GM10847 (cell line): ENCODE data around the gene IP6K3.

ENCODE experiments used
- POLR2A ChIP-seq: IDR thresholded peaks from 2 replicates; pipeline ENCODE4 v1.6.1; 2011; ENCODE audit not compliant: insufficient read length; ENCODE audit errors: extremely low read depth

The IP6K3 gene

DNA sequence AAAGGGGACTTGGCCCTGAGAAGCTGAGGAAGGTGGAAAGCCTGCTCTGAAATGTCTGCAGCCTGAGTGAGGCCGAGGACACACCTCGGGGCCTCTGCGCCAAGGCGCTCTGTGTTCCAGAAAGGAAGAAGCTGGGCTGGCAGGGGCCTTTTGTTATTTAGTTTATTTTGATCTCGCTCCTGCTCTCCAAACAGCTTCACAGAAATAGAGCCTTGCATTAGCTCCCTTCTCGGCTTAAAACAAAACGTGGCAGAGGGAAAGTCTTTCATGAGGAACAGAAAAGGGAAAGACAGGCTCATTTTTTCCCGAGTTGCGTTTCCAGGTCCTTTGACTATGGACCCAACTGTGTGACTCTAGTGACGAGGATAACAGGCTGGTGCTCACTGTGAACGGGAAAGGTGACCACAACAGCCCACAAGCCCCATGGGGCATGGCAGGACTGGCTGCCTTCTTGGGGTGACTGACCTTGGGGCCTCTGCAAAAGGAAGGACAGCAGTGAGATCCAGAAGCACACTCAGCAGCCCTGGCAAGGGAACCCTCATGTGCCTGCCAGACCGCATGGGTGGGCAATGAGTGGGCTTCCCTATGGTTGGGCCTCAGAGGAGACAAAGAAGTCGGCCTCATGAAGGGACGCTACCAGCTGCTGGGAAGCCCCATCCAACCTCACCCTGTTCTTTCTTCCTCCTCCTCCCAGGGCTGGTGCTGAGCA lies 23.6 kb upstream of the IP6K3 start:
- no peak for TF ChIP-seq POLR2A

DNA sequence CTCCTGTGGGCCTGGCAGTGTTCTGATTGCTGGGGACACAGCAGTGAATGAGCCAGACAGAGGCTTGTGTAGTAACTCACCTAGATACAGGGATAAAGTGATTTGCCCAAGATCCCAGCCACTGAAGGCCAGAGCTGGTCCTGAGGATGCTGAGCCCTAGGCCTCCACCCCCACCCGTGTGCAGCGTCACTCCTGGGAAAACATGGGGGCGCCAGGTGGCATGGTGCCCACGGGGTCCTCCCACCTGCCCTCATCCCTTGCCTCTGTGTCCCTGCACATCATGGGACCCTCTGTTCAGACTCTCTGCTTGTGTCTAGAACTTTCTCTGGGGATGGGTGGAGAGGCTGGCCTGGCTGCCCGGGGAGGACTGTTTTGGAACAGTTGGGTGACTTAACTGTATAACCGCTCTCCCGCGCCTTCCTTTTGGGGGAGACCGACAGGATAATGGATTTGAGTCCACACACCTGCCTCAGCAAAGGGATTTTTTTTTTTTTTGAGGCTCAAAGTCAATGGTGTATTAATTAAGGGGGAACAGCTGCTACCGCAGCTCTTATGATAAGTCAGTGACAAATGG lies 22.6 kb upstream of the IP6K3 start:
- no peak for TF ChIP-seq POLR2A

DNA sequence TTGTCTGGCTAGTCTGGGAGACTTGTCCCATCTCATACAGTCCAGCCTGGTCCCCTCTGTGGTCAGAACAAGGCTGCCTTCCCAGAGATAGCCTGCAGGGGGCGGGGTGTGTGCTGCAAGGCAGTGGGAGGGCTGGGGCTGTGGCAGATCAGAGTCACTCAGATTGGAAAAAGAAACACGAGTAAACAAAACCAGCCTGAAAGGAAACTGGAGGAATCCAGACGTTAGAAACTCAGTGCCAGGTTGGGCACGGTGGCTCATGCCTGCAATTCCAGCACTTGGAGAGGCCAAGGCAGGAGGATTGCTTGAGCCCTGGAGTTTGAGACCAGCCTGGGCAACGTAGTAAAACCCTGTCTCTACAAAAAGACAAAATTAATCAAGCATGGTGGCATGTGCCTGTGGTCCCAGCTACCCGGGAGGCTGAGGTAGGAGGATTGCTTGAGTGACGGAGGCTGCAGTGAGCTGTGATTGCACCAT lies 22.0 kb upstream of the IP6K3 start:
- TF ChIP-seq POLR2A = no peak

DNA sequence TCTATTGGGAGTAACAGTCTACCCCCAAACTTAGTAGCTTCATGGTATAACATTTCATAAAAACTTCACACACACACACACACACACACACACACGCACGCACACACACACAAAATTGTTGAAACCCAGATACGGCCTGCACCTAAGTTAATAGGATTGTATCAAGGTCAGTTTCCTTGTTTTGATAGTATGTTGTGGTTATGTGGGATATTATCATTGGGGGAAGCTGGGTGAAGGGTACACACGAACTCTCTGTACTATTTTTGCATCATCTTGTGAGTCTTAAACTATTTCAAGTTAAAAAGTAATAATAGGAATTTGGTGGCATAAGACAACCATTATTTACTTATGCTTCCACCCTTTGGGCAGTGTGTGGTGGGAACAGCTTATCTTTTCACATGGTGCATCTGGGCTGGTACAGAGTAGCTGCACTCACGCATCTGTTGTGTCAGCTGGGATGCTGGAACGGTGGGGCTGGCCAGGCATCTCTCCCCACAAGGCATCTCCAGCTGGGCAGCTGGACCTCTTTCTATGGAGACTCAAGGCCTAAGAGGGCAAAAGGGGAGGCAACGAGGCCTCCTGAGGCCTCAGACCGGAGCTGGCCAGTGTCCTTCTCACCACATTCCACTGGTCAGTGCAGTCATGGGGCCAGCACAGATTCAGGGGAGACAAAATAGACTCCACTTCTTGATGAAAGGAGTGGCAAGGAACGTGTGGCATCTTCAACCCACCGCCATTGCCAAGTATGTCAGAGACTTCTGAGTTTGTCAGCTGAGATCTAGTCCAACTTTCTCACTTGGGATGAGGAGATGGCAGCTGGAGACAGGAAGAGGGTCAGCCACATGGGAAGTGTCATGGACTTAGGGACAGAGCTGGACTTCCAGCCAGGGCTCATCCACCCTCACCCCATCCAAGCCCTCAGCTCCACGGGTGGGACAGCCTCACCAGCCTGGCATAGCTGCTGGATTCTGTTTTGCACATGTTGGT lies 20.5 kb upstream of the IP6K3 start:
- TF ChIP-seq POLR2A = no peak

DNA sequence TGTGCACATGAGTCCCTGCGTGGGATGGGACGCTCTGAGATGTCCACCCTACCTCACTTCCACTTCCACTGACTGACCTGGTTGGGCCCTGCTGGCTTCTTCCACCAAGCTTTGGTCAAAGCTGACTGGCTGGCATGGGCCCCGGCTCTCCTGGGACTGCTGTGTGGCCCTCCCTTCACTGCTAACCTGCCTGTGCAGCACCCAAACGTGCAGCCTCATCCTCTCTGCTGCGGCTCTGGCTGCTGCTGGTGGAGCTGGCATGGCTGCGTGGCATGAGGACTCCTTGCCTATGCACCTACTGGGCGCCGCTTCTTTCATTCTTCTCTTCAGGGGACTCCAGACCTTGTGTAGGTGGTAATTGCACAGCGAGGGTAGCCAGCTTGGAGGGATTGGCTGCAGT lies 18.7 kb upstream of the IP6K3 start:
- TF ChIP-seq POLR2A = no peak

DNA sequence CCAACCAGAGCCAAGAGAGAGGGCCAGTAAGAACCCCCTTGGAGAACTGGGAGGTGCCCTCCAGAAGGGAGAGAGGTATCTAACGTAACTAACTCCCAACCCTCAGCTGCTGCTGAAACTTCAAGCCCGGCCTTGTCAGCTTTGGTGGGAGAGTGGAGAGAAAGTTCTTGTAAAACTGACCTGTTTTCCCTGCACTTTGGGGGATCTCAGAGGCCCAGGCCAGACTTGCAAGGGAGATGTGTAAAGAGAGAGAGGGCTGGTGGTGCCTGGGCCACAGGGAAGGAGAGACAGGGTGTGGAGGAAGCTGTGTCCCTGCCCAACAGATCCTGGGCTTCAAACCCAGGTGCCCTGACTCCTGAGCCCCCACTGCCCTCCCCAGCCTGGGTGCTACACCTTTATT lies 17.3 kb upstream of the IP6K3 start:
- TF ChIP-seq POLR2A = no peak

DNA sequence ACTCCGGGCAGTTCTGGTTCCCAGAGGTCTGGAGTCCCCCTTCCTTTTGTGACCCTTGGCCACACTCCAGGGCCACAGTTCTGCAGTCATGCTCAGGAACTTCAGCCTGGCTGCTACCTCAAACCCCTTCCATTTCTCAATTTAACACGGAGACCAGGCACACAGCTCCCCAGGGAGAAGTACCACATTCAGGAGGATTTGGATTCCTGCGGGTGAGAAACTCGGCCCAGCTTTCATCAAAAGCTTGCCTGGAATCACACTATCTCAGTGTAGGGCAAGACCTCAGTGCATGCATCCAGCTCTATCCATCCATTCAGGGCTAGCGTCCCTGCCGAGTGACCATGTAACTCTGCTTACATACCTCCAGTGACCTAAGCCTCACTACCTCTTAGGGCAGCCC lies 16.8 kb upstream of the IP6K3 start:
- no peak for TF ChIP-seq POLR2A

DNA sequence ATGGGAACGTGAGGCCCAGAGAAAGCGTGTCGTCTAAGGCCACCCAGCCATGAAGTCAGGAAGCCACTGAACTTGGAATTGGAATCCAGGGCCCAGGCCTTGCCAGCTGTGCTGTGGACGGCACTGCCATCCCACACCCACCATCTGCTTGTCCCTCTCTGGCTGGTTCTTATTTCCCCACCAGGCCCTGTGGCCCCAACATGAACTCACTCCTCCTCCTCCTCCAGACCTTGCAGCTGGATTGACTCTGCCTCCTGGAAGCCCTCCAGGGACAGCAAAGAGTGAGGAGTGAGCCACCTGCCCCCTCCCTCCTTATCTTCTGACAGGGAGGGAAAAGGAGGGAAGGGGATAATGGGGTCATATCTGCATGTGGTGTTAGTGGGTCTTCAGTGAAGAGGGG lies 16.0 kb upstream of the IP6K3 start:
- TF ChIP-seq POLR2A = no peak

DNA sequence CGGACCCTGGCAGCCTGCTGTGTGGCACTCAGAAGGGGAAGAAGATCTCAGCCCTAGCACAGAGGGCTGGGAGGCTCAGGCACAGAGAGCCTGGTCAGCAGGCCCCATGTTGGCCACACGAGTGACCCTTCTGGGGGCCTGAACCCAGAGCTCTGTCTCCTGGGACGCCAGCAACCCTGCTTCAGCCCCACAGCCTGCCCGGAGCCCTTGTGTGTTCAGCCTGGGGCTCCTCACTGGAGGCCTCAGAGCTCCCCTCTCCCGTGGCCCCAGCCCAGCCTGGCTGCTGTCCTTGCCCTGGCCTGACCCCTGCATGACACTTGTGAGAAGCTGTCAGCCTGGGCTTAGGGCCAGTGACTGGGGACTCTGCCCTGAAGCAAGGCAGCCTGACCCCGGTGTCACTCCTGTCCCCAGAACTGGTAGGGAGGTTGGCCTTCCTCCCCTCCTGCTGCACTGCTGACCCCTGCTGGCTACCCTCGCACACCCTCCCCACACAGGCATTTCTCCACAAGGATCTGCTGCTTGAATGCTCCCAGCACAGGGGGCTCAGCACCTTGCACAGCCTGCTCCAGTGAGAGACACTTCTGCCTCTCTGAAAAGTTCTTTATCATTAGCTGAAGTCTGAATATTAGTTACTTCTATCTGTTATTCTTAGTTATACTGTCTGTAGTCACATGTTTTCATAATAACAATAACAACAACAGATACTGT lies 15.4 kb upstream of the IP6K3 start:
- TF ChIP-seq POLR2A = no peak

DNA sequence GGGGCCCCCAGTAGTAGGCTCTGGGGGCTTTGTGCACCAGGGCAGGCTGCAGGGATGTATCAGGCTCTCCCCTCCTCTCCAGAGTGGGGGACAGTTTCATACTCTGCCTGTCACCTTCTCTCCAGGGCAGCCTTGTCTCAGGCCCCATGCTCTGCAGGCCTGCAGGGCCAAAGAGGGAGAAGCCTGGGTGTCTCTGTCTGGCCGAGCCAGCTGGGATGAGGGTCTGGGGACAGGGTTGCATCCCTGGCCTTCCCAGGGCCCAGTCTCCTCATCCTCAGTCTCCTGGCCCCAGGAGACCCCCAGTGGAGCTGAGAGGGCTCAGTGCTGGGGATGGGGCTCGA lies 14.8 kb upstream of the IP6K3 start:
- no peak for TF ChIP-seq POLR2A

DNA sequence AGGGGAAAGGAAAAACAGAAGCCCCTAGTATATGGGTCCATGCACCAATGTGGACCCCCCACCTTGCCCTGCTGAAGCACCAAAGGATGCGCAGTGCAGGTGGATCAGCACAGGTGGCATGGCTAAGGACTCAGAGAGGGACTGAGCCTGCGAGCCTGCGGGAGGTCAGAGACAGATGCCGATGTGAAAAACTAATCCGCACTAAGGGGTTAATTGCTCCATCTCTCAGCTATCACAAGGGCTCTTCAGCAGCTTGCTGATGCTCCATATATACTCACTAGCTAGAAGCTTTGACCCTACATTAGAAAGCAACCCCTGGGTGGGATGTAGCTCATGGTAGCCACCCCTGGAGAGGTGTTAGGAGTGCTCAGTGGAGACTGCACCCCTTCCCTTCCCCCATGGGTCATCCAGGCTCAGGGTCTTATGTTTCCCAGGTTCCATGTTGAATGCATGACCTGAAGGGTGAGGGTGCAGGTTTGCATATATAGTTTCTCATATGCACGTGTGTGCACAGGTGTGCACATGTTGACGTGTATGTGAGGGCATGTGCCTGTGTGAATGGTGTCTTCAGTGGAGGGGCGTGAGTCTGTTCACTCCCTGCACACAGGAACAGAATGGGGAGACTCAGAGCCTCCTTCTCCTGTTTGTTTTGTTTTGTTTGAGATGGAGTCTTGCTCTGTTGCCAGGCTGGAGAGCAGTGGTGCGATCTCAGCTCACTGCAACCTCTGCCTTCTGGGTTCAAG lies 13.4 kb upstream of the IP6K3 start:
- TF ChIP-seq POLR2A = no peak

DNA sequence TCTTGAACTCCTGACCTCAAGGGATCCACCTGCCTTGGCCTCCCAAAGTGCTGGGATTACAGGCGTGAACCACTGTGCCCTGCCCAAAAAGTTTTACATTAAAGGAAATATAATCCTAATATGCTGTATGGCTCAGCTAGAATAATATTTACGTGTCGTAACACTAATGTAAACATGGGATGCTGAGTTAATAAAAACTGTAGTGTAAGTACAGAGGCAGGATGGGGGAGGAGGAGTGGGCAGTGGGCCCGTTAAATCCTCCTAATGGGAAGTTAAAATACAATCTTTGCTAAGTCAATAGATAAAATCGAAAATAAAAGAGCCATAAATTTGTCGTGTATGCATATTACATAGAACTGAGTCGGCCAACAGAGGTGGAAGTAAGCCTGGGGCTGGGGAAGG lies 12.1 kb upstream of the IP6K3 start:
- TF ChIP-seq POLR2A = no peak

DNA sequence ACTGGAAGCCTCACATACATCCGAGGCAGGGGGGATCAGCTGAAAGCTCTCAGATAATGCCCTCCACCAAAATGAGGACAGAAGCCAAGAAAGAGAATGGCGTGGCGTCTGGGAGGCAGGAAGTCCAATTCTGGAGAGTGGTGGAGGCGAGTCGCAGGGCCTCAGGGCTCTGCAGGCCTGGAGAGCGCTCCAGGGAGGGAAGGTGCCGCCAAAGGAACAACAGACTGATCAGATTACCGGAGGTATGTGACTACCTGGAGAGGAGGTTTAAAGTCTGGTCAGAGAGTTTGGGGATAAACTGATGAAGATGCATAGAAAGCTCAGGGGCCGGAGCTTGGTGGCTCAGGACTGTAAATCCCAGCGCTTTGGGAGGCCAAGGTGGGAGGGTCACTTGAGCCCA lies 11.2 kb upstream of the IP6K3 start:
- no peak for TF ChIP-seq POLR2A

DNA sequence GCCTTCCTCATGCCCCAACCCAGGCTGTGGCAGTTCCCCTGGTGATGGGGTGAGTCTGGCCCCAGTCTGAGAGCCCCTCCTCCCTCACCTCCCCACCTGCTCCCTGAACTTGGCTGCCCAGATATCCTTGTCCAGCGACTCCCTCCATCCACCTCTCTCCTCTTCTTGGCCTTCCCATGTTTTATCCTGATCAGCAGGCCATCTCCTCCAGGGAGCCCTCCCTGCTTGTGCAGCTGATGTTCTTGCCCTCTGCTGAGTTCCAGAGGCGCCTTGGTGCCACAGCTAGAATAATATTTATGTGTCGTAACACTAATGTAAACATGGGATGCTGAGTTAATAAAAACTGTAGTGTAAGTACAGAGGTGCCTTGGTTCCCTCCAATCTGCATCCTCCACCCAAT lies 10.4 kb upstream of the IP6K3 start:
- TF ChIP-seq POLR2A = no peak
